NT2/D1 (cell line): Measurements from ENCODE around the gene PPTC7.

ENCODE experiments used
- DNase-seq: peaks from one replicate; pipeline ENCODE4 v3.0.0-alpha.2; 2011; ENCODE audit warnings: low read depth, low spot score
- H3K27me3 ChIP-seq: 2 replicates; pipeline ENCODE4 v1.6.0; 2011; ENCODE audit warnings: mild to moderate bottlenecking; ENCODE audit not compliant: insufficient read length, insufficient read depth
- H3K36me3 ChIP-seq: 2 replicates; pipeline ENCODE4 v1.6.1; 2011; ENCODE audit warnings: mild to moderate bottlenecking, low read length, mixed read lengths; ENCODE audit not compliant: insufficient read depth, insufficient read length
- H3K4me1 ChIP-seq: 2 replicates; pipeline ENCODE4 v1.5.1; 2011; ENCODE audit not compliant: insufficient read depth, insufficient read length
- H3K4me3 ChIP-seq: 2 replicates; pipeline ENCODE4 v1.5.1; 2011; ENCODE audit warnings: low read depth; ENCODE audit not compliant: insufficient read length
- H3K9ac ChIP-seq: 2 replicates; pipeline ENCODE4 v1.6.0; 2011; ENCODE audit warnings: low read depth; ENCODE audit not compliant: insufficient read length
- H3K9me3 ChIP-seq: 2 replicates; pipeline ENCODE4 v1.5.1; 2011; ENCODE audit warnings: mild to moderate bottlenecking, low read length; ENCODE audit not compliant: insufficient read depth
- SUZ12 ChIP-seq: IDR thresholded peaks from 2 replicates; pipeline ENCODE4 v1.6.1; 2011; ENCODE audit not compliant: insufficient read length, insufficient read depth; ENCODE audit errors: extremely low read depth
- YY1 ChIP-seq: IDR thresholded peaks from 2 replicates; pipeline ENCODE4 v1.6.1; 2011; ENCODE audit not compliant: insufficient read length, insufficient read depth
- ZNF274 ChIP-seq: IDR thresholded peaks from 2 replicates; pipeline ENCODE4 v1.6.1; 2011; ENCODE audit warnings: mild to moderate bottlenecking, low read depth, low read length

PPTC7 gene

DNA sequence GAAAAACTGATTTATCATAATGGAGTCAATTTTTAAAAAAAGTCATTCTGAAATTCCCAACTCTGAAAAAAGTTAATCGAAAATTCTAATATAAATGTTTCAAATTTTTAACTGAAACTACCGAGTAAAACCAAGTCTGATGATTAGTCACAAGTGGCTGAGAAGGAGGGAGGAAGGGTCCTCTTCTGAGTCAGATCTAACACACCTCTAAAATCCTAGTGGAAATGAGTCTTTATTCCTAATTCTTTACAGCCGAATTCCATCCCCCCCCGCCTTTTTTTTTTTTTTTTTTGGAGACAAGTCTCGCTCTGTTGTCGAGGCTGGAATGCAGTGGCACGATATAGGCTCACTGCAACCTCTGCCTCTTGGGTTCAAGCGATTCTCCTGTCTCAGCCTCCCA, 43.1 kb downstream of the PPTC7 start:
- Histone ChIP-seq H3K9me3 (no peaks in the 10 kb centered on the region), H3K27me3 (no peaks in the 10 kb centered on the region), H3K4me3 (no peak overlapping the region), H3K9ac (no peak overlapping the region), H3K4me1 (peaks cover 4% of the 10 kb centered on the region), H3K36me3 (peaks cover 57% of the 10 kb centered on the region)
- DNase-seq: no peak
- TF ChIP-seq ZNF274 (no peak), YY1 (no peak), SUZ12 (no peak)

DNA sequence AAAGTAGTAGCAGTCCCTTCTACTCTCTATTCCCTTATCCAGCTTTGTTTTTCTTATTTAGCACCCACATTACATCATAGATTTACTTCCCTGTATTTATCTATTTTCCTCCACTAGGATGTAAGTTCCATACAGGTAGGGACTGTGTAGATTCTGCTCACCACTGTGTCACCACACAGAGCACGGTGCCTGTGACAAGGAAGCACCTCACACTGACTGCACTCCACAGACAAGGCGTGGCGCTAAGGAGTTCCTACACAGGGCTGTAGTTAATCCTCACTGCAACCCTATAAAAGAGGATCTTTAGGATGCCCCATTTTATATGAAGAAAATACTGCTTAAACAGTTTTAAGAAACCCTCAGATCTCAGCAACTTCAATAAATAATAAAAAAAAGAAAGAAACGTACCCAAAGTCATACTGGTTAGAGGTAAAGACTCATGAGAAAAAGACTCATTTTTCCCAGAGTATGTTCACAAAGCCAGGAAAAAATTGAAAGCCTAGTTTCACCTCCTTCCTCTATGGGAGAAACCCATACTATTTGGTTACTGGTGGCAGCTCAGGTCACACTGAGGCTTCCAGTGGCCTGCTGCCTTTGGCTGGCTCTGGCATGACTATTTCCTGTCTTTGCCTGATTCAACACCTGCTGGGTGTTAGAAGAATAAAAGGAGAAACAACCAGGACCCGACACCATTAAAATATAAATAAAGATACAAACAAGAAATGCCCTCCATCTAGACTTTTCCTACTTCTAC, 44.1 kb downstream of the PPTC7 start:
- H3K36me3 ChIP-seq: peaks cover 57% of the 10 kb centered on the region
- no peak for DNase-seq
- TF ChIP-seq SUZ12: no peak
- TF ChIP-seq ZNF274: no peak
- TF ChIP-seq YY1: no peak

DNA sequence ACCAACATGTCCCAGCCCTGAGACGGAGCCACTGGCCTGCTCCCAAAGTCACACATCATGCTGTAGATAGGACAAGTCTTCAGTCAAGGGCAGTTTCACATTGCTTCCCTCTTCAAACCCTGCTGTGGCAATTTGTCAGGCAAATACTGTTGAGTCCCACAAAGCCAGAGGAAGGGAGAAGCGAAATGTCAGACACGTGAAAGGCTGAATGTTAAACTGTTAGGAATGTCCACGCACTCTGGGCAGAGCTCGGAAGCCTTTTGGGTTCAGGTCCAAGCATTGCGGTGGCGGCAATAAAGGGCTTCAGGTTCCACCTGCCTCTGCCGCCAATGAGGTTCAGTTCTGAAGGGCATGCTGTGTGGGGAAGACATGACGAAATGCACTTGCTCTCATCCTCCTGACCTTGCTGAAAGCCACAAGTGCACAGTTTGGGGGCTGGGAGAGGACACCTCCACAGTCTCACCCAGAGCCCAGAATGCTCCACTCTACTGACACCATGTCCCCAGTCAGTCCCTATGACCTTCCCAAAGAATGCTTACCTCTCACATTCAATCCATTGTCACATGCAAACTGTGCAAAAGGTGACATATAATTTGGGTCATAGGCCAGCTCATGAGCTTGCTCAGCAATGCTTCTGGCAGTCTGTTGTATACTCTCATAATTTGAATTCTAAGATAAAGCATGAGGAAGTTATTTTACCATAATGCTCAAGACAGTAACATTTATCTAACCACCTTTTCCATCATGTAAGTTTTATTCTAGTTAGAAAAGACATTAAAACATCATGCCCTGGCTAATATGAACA, 45.3 kb downstream of the PPTC7 start:
- no peak for TF ChIP-seq ZNF274
- no peak for TF ChIP-seq SUZ12
- TF ChIP-seq YY1: no peak
- H3K4me1 ChIP-seq: no peaks in the 10 kb centered on the region
- DNase-seq: no peak
- H3K9ac ChIP-seq: no peak overlapping the region
- H3K36me3 ChIP-seq: peaks cover 48% of the 10 kb centered on the region
- H3K4me3 ChIP-seq: no peak overlapping the region
- H3K9me3 ChIP-seq: no peaks in the 10 kb centered on the region
- no peaks in the 10 kb centered on the region for H3K27me3 ChIP-seq

More for the DNA sequence above, 44.1 kb downstream of the PPTC7 start:
- H3K4me1 ChIP-seq: peaks cover 4% of the 10 kb centered on the region
- H3K27me3 ChIP-seq: no peaks in the 10 kb centered on the region
- no peaks in the 10 kb centered on the region for H3K9me3 ChIP-seq
- no peak overlapping the region for H3K9ac ChIP-seq
- no peak overlapping the region for H3K4me3 ChIP-seq

DNA sequence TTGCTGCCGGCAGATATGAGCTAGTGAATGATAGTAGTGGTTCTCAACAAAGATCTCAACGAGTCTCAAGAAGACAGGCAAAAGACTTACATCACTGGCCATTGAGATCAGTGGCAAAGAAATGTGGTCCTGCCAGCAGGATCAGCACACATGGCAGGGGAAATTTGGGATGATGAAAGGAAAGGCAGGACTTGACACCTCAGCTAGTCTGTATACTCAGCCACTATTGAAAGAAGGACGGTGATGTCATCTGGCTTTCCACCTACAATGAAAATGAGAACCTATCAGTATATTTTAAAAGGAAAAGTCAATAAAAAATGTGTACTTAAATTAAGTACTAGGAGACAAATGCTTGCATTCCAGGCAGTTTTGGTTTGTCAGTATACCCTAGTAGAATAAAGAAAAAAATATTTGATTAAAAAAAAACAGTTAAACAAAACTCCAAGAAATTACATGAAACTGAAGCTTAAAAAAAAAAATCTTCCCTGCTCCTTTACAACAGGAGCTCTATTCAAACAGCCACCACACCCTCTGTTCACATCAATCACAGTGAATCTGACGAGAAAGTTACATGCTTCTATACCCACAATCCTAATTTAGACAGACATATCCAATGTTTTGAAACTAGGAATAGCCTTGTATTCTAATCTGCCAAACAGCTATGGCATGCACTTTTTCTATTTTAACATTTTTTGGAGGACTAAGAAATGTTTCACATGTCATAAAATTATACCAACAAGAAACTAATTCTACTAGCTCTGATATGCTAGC, 46.1 kb downstream of the PPTC7 start:
- Histone ChIP-seq H3K4me3 (no peak overlapping the region), H3K27me3 (no peaks in the 10 kb centered on the region), H3K4me1 (no peaks in the 10 kb centered on the region), H3K36me3 (peaks cover 47% of the 10 kb centered on the region), H3K9me3 (no peaks in the 10 kb centered on the region), H3K9ac (no peak overlapping the region)
- no peak for DNase-seq
- no peak for TF ChIP-seq SUZ12
- TF ChIP-seq ZNF274: no peak
- no peak for TF ChIP-seq YY1

DNA sequence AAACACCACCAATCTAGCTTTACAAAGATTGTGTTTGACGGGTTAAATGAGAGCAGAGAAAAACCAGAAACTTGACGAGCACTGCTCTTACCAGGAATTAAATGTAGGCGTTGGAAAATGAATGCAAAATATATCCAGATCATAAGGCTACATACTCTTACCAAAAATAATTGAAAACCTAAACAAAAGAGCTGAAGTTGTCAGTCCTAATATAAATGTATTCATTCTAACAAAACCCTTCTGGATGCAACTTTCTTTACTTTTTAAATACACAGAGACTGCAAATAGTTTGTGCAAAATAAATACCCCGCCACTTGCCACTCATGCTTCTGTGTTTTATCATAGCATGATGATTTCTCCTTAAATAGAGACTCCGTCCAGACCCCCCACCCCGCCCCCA, 48.3 kb downstream of the PPTC7 start:
- no peak for DNase-seq
- Histone ChIP-seq H3K4me3 (no peak overlapping the region), H3K27me3 (no peaks in the 10 kb centered on the region), H3K4me1 (no peaks in the 10 kb centered on the region), H3K36me3 (peaks cover 46% of the 10 kb centered on the region), H3K9me3 (no peaks in the 10 kb centered on the region), H3K9ac (no peak overlapping the region)
- TF ChIP-seq ZNF274 (no peak), SUZ12 (no peak), YY1 (no peak)

DNA sequence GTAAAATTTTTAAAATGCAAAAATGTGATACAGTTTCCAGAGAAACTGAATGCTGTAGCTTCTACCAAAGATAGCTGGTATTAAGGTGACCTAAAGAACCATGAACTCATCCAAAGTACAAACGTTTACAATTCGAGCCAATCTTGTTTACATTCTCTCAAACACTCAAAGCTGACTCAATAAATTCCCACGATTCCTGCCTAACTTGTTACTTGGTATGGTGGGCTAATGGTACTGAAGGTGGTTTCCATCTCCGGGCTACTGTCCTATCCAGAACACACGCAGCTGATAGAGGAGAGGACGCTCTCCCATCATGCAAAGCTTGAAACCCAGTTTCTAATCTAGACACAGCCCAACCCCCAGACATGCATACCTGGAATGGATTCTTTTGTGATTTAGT, 49.5 kb downstream of the PPTC7 start:
- no peaks in the 10 kb centered on the region for H3K9me3 ChIP-seq

DNA sequence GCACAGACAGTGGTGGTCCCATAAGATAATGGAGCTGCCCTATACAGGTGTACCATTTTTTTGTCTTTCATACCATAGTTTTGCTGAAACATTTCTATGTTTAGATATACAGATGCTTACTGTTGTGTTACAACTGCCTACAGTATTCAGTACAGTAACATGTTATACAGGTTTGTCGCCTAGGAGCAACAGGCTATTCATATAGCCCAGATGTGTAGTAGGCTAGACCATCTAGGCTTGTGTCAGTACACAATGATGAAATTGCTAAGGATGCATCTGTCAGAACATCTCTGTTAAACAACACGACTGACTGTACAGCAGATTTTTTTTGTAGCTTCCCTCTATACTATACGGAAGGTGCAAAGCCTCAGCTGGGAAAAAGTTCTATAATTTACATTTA, 50.5 kb downstream of the PPTC7 start:
- DNase-seq: no peak
- no peaks in the 10 kb centered on the region for H3K27me3 ChIP-seq
- H3K9ac ChIP-seq: no peak overlapping the region
- H3K36me3 ChIP-seq: peaks cover 27% of the 10 kb centered on the region
- H3K4me3 ChIP-seq: no peak overlapping the region
- TF ChIP-seq SUZ12 (no peak), ZNF274 (no peak), YY1 (no peak)
- no peaks in the 10 kb centered on the region for H3K4me1 ChIP-seq
- H3K9me3 ChIP-seq: no peaks in the 10 kb centered on the region

More for the DNA sequence above, 49.5 kb downstream of the PPTC7 start:
- H3K36me3 ChIP-seq: peaks cover 35% of the 10 kb centered on the region
- H3K27me3 ChIP-seq: no peaks in the 10 kb centered on the region
- no peaks in the 10 kb centered on the region for H3K4me1 ChIP-seq
- TF ChIP-seq YY1 (no peak), SUZ12 (no peak), ZNF274 (no peak)
- H3K9ac ChIP-seq: no peak overlapping the region
- DNase-seq: no peak
- no peak overlapping the region for H3K4me3 ChIP-seq
